ENCODE results near the gene ARAP1.

Gene ARAP1

DNA sequence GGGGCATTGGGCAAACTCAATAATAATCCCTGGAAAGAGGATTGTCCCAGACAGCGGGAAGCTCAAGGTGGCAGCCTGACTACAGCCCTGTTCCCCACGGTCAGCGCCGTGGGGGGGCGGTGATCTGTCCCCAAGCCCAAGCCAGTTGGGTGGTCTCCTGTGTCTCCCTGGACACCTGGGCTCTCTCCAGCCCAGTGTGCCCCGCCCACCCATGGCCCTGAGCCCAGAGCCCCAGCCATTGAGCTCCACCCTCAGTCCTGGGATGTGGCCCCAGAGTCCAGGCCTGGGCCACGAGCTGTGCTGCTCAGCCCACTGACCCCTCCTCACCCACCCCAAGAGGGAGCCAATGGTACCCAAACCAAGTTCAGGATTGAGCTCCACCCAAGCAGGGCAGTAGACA lies 50.1 kb downstream of the ARAP1 start:
- no peak for DNase-seq

DNA sequence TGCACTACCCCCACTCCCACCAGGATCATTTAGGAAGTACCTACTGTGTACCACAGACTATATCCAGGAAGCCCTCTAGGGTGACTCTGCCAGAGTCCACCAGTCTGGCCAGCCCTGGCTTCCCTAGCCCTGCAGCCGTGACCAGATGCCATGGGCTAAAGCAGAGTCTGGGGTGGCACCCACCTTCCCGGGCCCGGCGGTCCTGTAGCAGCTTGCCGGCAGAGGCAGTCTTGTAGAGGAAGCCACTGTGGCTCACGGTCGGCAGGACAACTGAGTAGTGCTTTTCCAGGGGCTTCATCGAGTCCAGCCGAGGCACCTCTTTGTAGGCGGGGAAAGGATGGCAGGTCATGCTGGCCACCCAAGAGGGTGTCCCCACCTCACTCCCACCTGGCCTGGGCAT lies 50.7 kb downstream of the ARAP1 start:
- no peak for DNase-seq

- DNase-seq, result no peak
Measured at GRCh38 chr11:72700146-72700545, 52.1 kb downstream of the ARAP1 start.

- no peak for DNase-seq
Measured at GRCh38 chr11:72697814-72698213, 54.4 kb downstream of the ARAP1 start.

- DNase-seq, result no peak
Measured at GRCh38 chr11:72696866-72697700, 55.1 kb downstream of the ARAP1 start.

- DNase-seq, result no peak
Measured at GRCh38 chr11:72695354-72695753, 56.9 kb downstream of the ARAP1 start.

DNA sequence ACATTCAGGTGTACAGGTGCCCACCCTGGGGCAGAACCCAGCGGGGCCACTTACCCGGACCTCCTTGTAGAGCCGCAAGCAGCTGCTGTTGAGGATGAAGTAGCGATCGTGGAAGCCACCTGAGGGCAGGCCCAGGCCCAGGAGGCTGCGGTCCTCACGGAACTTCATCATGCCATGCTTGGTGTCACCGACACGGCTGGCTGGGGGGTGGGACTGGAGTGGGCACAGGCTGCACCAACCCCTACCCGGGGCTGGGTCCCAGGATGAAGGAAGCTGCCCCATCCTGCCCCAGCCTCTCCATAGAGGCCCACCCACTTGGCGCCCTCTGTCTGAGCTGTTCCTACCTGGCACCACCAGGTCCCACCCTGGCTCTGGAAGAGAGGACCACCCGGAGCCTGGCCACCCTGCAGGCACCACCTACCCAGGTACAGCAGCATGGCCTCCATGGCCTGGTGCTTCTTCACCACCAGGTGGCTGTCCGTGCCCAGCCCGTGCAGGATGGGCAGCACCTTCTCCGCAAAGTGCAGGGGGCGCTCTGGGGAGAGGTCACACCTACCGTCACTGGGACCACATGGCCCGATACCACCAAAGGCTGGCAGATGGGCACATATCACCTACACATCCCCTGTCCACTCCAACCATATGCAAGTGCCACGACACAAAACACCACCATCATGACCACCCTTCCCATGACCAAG lies 58.8 kb downstream of the ARAP1 start:
- DNase-seq, result no peak

DNA sequence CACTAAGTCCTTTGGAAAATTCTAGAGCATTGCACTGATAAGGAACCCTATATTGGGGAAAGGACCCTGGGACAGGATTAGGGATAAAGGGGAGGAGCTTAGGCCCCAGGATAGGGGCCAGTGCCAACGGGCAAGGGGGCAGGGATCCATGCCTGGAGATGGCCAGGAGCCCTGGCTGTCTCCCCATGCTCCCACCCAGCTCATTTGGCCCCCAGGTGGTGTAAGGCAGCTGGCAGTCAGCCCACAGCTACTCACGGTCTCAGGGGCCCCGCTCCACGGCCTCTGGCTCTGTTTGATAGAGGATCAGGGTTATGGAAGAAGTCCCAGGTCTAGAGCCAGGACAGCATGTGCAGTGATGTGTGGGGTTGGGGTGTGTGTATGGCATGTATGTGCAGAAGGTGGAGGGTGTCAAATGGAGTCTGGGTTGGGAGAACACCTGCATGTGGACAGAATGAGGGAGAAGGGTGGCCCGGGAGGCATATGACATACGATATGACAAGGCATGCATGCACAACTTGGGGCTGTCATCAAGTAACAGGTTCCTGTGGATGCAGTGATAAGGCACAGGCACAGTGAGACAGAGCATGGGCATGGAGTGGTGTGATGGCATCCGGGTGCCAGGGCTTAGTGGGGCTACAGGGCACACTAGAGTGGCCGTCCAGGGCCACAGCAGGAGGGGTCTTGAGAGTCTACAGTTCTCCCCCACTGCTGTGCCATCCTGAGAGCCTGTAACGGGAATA lies 59.5 kb downstream of the ARAP1 start:
- no peak for DNase-seq

DNA sequence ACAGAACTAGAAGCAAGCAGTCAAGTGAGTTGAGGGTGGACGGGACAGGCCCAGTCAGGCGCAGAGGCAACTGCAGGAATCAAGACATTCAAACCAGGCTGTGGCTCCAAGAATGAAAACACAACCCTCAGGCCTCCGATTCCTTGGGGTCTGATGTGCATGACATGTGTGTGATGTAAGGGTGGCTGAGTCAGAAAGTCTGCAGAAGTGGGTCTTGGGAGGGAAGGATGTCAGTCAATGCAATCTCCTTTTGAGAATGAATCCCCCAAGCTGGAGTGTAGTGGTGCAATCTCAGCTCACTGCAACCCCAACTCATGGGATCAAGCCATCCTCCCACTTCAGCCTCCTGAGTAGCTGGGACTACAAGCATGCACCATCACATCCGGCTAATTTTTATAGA lies 62.0 kb downstream of the ARAP1 start:
- no peak for DNase-seq

GRCh38 chr11:72688929-72689328 lies 63.3 kb downstream of the ARAP1 start:
- no peak for DNase-seq

DNA sequence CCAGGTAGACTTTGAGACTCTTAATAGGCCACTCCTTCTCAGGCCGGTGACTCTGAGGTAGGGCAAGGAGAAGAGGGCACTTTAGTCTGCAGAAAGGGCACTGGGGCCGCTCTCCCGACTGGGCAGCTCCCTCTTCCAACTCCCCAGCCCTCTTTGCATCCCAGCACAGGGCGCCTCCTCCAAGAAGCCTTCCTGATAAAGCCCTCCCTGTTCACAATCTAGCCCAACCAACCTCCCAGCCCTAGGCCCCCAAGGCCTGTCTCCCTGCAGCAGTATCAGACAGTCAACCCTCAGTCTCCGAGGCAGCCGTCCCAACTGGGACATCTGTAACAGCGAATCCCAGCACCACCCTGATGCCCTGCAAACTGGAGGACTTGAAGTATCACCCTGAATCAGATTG lies 63.7 kb downstream of the ARAP1 start:
- no peak for DNase-seq

DNA sequence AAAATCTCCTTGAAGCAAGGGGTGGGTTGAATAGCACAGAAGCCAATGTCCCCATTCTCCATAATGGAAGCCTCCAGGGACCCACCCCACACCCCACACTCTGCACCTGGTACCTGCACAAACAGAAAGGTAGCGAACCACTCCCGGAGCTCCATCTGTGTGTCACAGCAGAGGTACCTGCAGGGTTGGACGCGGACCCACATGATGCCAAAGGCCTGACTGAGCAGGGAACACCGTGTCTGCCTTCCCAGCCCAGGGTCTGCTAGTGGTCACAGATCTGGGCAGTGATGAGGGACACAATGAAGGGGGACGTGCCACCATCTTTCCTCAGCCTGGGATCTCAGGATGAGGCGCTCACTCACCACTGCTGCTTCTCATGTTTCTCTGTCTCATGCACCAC lies 64.9 kb downstream of the ARAP1 start:
- DNase-seq, result no peak

GRCh38 chr11:72686639-72687220 lies 65.5 kb downstream of the ARAP1 start:
- DNase-seq, result no peak

GRCh38 chr11:72685560-72686480 lies 66.4 kb downstream of the ARAP1 start:
- DNase-seq, result no peak

GRCh38 chr11:72684236-72684912 lies 67.8 kb downstream of the ARAP1 start:
- peak; percentile 12 for DNase-seq

GRCh38 chr11:72683782-72684200 lies 68.4 kb downstream of the ARAP1 start:
- no peak for DNase-seq

GRCh38 chr11:72682858-72683243 lies 69.4 kb downstream of the ARAP1 start:
- DNase-seq, result no peak

GRCh38 chr11:72682238-72682857 lies 69.9 kb downstream of the ARAP1 start:
- no peak for DNase-seq

DNA sequence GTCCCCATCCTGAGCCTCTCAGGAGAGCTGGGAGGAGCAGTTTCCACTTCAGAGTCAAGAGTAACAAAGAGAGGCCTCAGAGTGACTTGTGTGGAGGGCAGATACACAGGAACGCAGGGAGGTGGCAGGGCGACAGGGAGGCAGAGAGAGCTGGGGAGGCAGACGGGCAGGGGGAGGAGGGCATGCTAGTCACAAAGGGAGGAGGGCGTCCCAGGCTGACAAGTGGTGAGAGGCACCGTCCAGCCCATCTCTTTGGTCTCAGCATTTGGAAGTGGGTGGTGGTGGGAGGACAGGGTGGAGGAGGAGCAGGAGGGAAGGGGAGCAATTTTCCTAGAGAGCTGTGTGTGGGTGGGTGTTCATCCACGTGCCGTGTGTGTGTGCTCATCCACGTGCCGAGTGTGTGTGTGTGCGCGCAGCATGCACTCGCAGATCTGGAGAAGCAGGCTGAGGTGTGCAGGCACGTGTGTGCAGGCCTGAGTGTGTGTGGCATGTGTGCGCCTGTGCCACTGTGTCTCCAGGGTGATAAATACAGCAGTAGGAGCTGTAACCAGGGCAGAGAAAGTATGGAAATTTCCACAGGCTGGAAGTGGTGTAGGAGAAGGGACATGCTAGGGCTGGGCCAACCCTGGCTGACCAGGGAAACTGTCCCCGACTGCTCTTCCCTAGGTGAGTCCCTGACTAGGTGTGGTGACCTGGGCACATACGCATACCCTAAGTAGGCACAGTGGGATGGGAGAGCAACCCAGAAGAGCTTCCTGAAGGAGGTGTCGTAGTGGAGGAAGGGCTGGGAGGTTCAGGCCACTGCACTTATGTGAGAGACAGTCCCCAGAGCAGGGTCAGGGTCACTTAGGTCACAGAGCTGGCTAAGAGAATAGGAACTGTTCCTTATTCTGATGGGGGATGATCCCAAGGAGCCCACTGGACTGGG lies 70.7 kb downstream of the ARAP1 start:
- DNase-seq, result no peak

GRCh38 chr11:72680624-72681158 lies 71.5 kb downstream of the ARAP1 start:
- no peak for DNase-seq

Measured in DMS153 (cell line).